ENCODE measurements around the gene ARHGAP24.

DNA sequence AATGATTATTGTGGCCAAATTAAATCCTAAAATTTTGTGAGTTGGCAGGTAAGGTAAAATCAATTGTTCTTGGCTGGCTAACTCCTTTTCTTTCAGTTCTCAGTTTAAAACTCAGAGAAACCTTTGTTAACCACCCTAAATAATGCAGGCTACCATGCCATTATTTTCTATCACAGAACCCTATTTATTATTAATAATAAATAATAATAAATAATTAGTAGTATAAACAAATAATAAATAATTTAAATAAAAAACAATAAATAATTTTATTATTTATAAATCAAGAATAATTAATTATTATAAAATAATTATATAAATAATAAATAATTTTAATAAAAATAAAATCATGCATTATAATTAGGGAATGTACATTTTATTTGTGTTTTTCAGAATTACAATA lies 390.3 kb downstream of the ARHGAP24 start:
- TF ChIP-seq, protein P1, sequence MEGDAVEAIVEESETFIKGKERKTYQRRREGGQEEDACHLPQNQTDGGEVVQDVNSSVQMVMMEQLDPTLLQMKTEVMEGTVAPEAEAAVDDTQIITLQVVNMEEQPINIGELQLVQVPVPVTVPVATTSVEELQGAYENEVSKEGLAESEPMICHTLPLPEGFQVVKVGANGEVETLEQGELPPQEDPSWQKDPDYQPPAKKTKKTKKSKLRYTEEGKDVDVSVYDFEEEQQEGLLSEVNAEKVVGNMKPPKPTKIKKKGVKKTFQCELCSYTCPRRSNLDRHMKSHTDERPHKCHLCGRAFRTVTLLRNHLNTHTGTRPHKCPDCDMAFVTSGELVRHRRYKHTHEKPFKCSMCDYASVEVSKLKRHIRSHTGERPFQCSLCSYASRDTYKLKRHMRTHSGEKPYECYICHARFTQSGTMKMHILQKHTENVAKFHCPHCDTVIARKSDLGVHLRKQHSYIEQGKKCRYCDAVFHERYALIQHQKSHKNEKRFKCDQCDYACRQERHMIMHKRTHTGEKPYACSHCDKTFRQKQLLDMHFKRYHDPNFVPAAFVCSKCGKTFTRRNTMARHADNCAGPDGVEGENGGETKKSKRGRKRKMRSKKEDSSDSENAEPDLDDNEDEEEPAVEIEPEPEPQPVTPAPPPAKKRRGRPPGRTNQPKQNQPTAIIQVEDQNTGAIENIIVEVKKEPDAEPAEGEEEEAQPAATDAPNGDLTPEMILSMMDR (IDR thresholded peaks at IDR 0.05): no peak
- TF ChIP-seq, protein P2, sequence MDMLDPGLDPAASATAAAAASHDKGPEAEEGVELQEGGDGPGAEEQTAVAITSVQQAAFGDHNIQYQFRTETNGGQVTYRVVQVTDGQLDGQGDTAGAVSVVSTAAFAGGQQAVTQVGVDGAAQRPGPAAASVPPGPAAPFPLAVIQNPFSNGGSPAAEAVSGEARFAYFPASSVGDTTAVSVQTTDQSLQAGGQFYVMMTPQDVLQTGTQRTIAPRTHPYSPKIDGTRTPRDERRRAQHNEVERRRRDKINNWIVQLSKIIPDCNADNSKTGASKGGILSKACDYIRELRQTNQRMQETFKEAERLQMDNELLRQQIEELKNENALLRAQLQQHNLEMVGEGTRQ (IDR thresholded peaks at IDR 0.05; ENCODE audit: borderline replicate concordance, low read depth, low read length): no peak
- TF ChIP-seq RAD21 (IDR thresholded peaks at IDR 0.05; ENCODE audit: low read length) (no peak), SIN3A (IDR thresholded peaks at IDR 0.05; ENCODE audit: borderline replicate concordance, low read depth, low read length) (no peak), EP300 (IDR thresholded peaks at IDR 0.05; ENCODE audit: borderline replicate concordance in 1 of 2, low read depth in 1 of 2, low read length in 1 of 2) (no peak), POLR2AphosphoS5 (IDR thresholded peaks at IDR 0.05; ENCODE audit: low read depth, low read length) (no peak), YY1 (IDR thresholded peaks at IDR 0.05; ENCODE audit: low read depth) (no peak), FOXJ3 (CRISPR knock-in tag; IDR thresholded peaks at IDR 0.05) (no peak), JUND (IDR thresholded peaks at IDR 0.05) (no peak), FOSL2 (IDR thresholded peaks at IDR 0.05; ENCODE audit: borderline replicate concordance, low read depth) (no peak)
- TF ChIP-seq, protein P3, sequence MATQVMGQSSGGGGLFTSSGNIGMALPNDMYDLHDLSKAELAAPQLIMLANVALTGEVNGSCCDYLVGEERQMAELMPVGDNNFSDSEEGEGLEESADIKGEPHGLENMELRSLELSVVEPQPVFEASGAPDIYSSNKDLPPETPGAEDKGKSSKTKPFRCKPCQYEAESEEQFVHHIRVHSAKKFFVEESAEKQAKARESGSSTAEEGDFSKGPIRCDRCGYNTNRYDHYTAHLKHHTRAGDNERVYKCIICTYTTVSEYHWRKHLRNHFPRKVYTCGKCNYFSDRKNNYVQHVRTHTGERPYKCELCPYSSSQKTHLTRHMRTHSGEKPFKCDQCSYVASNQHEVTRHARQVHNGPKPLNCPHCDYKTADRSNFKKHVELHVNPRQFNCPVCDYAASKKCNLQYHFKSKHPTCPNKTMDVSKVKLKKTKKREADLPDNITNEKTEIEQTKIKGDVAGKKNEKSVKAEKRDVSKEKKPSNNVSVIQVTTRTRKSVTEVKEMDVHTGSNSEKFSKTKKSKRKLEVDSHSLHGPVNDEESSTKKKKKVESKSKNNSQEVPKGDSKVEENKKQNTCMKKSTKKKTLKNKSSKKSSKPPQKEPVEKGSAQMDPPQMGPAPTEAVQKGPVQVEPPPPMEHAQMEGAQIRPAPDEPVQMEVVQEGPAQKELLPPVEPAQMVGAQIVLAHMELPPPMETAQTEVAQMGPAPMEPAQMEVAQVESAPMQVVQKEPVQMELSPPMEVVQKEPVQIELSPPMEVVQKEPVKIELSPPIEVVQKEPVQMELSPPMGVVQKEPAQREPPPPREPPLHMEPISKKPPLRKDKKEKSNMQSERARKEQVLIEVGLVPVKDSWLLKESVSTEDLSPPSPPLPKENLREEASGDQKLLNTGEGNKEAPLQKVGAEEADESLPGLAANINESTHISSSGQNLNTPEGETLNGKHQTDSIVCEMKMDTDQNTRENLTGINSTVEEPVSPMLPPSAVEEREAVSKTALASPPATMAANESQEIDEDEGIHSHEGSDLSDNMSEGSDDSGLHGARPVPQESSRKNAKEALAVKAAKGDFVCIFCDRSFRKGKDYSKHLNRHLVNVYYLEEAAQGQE (IDR thresholded peaks at IDR 0.05; ENCODE audit: low read depth, low read length): no peak

All from SK-N-SH (cell line).